Neuronal stem cell (in vitro differentiated cells): Measurements from ENCODE around the gene MAGI1.

Experiments used
- DNase-seq: peaks from one replicate; pipeline ENCODE4 v3.0.0-alpha.2; 2013; ENCODE audit warnings: low spot score
- H2AFZ ChIP-seq: one replicate; pipeline ENCODE4 v1.6.1; 2013; ENCODE audit warnings: mild to moderate bottlenecking, low read length, inconsistent platforms
- H2AK5ac ChIP-seq: 2 replicates; pipeline ENCODE4 v1.6.1; 2013; ENCODE audit warnings: low read depth, mild to moderate bottlenecking, inconsistent platforms, low read length, moderate library complexity, mixed read lengths
- H2BK120ac ChIP-seq: 2 replicates; pipeline ENCODE4 v1.6.1; 2013; ENCODE audit warnings: low read depth, mild to moderate bottlenecking, inconsistent platforms, low read length, moderate library complexity, mixed read lengths
- H2BK12ac ChIP-seq: one replicate; pipeline ENCODE4 v1.6.1; 2013; ENCODE audit warnings: low read length, inconsistent platforms
- H2BK15ac ChIP-seq: 2 replicates; pipeline ENCODE4 v1.6.1; 2013; ENCODE audit warnings: mild to moderate bottlenecking, low read length, inconsistent platforms, mixed read lengths
- H2BK5ac ChIP-seq: one replicate; pipeline ENCODE4 v1.6.1; 2013; ENCODE audit warnings: inconsistent platforms, mild to moderate bottlenecking, low read length, moderate library complexity
- H3K14ac ChIP-seq: one replicate; pipeline ENCODE4 v1.6.1; 2013; ENCODE audit warnings: low read length, inconsistent platforms
- H3K18ac ChIP-seq: 2 replicates; pipeline ENCODE4 v1.6.1; 2013; ENCODE audit warnings: low read length, inconsistent platforms
- H3K23ac ChIP-seq: 2 replicates; pipeline ENCODE4 v1.6.1; 2013; ENCODE audit warnings: low read depth, mild to moderate bottlenecking, mixed read lengths, low read length, inconsistent platforms; ENCODE audit not compliant: poor library complexity
- H3K27ac ChIP-seq: replicated peaks from 3 replicates; pipeline ENCODE4 v1.5.1; 2013; ENCODE audit warnings: low read length, inconsistent platforms
- H3K27me3 ChIP-seq, 3 experiments: 2 replicates each; pipeline ENCODE4 v1.6.1; 2013; ENCODE audit warnings: low read length in 3 of 3, mild to moderate bottlenecking in 2 of 3, inconsistent platforms in 1 of 3, low read depth in 1 of 3, mixed read lengths in 1 of 3, moderate library complexity in 1 of 3; ENCODE audit not compliant: control insufficient read depth in 3 of 3, insufficient read depth in 3 of 3
- H3K36me3 ChIP-seq, 2 donors: replicated peaks in 1 of 2; 2 replicates each; pipeline ENCODE4 v1.6.1; 2013; ENCODE audit warnings: low read length in 2 of 2; ENCODE audit not compliant: control insufficient read depth in 2 of 2, insufficient read depth in 2 of 2
- H3K4ac ChIP-seq: 2 replicates; pipeline ENCODE4 v1.6.1; 2013; ENCODE audit warnings: inconsistent platforms, mild to moderate bottlenecking, low read length, moderate library complexity
- H3K4me1 ChIP-seq, 2 donors: 1 replicate in 1 of 2; 2 replicates in 1 of 2; pipeline ENCODE4 v1.6.1; 2013; ENCODE audit warnings: low read length in 2 of 2, low read depth in 1 of 2; ENCODE audit not compliant: control insufficient read depth in 2 of 2, insufficient read depth in 1 of 2
- H3K4me2 ChIP-seq: one replicate; pipeline ENCODE4 v1.6.1; 2013; ENCODE audit warnings: mild to moderate bottlenecking, low read length, inconsistent platforms; ENCODE audit not compliant: insufficient read depth, poor library complexity, severe bottlenecking
- H3K4me3 ChIP-seq, 2 donors: 2 replicates each; pipeline ENCODE4 v1.5.1; 2013; ENCODE audit warnings: low read length in 2 of 2, mild to moderate bottlenecking in 2 of 2, inconsistent platforms in 1 of 2, moderate library complexity in 1 of 2
- H3K79me1 ChIP-seq: one replicate; pipeline ENCODE4 v1.6.1; 2013; ENCODE audit warnings: low read depth, mild to moderate bottlenecking, inconsistent platforms, low read length, moderate library complexity
- H3K9ac ChIP-seq: one replicate; pipeline ENCODE4 v1.6.1; 2013; ENCODE audit warnings: mild to moderate bottlenecking, low read depth, low read length, inconsistent platforms; ENCODE audit not compliant: poor library complexity
- H3K9me3 ChIP-seq, 2 donors: replicated peaks in 1 of 2; 2 replicates each; pipeline versions ENCODE3 to v1.6.1; 2013; ENCODE audit warnings: low read length in 2 of 2, mild to moderate bottlenecking in 2 of 2, inconsistent platforms in 1 of 2, low read depth in 1 of 2, mixed read lengths in 1 of 2, moderate library complexity in 1 of 2; ENCODE audit not compliant: control insufficient read depth in 2 of 2, insufficient read depth in 1 of 2
- H4K8ac ChIP-seq: one replicate; pipeline ENCODE4 v1.6.1; 2013; ENCODE audit warnings: low read depth, mild to moderate bottlenecking, inconsistent platforms, low read length, moderate library complexity
- H4K91ac ChIP-seq: one replicate; pipeline ENCODE4 v1.6.1; 2013; ENCODE audit warnings: low read length, low read depth, mild to moderate bottlenecking, inconsistent platforms; ENCODE audit not compliant: poor library complexity
- WGBS, 2 donors: extraction: QIAGEN DNeasy Blood & Tissue Kit; methylation state at CpG; one replicate each; pipeline ENCODE4 v1.1.7; 2013; ENCODE audit warnings: missing lambda C conversion rate in 2 of 2, mixed read lengths in 1 of 2; ENCODE audit not compliant: insufficient read length in 2 of 2, insufficient replicate concordance in 1 of 2; ENCODE audit errors: extremely low coverage in 2 of 2; 5-methylcytosine and 5-hydroxymethylcytosine counted together

Gene MAGI1

GRCh38 chr3:65593780-65594752 is 444.7 kb downstream of the MAGI1 start:
- H3K4me1 ChIP-seq = peaks cover 15 to 40% of the 10 kb centered on the region in 2 donors
- H2BK5ac ChIP-seq = no peak overlapping the region
- DNase-seq = no peak
- no peak overlapping the region for H4K91ac ChIP-seq
- H2BK15ac ChIP-seq = no peak overlapping the region
- no peaks in the 10 kb centered on the region for H3K27me3 ChIP-seq
- WGBS, 2 donors = no CpG with 5 or more reads among the region's 4 CpGs
- H3K27ac ChIP-seq = no peak overlapping the region
- no peaks in the 10 kb centered on the region for H3K9me3 ChIP-seq
- H3K9ac ChIP-seq = no peak overlapping the region
- no peak overlapping the region for H3K14ac ChIP-seq
- H3K36me3 ChIP-seq = no peaks in the 10 kb centered on the region
- H4K8ac ChIP-seq = no peak overlapping the region
- H3K4me2 ChIP-seq = no peak overlapping the region
- H3K23ac ChIP-seq = no peak overlapping the region
- no peak overlapping the region for H3K4ac ChIP-seq
- peak overlapping the region in 1 of 2 donors; percentile 57 for H3K4me3 ChIP-seq
- no peak overlapping the region for H2BK120ac ChIP-seq
- no peak overlapping the region for H2AK5ac ChIP-seq
- no peak overlapping the region for H2BK12ac ChIP-seq
- peaks cover 2% of the 10 kb centered on the region for H3K79me1 ChIP-seq
- no peak overlapping the region for H2AFZ ChIP-seq
- H3K18ac ChIP-seq = no peak overlapping the region

- Histone ChIP-seq H4K8ac (no peak overlapping the region), H3K14ac (no peak overlapping the region), H3K4me2 (no peak overlapping the region), H3K36me3 (no peaks in the 10 kb centered on the region), H3K9ac (no peak overlapping the region), H2AFZ (no peak overlapping the region), H2BK120ac (no peak overlapping the region), H4K91ac (no peak overlapping the region), H3K79me1 (peaks cover 2% of the 10 kb centered on the region), H2BK15ac (no peak overlapping the region), H3K4me3 (no peak overlapping the region), H3K4ac (no peak overlapping the region), H3K9me3 (no peaks in the 10 kb centered on the region), H3K18ac (no peak overlapping the region), H3K27me3 (no peaks in the 10 kb centered on the region), H2AK5ac (no peak overlapping the region), H3K4me1 (peaks cover 12 to 32% of the 10 kb centered on the region in 2 donors), H3K27ac (no peak overlapping the region), H2BK12ac (no peak overlapping the region), H2BK5ac (no peak overlapping the region), H3K23ac (no peak overlapping the region)
- DNase-seq = no peak
- no CpG with 5 or more reads among the region's 3 CpGs for WGBS, 2 donors
Measured at GRCh38 chr3:65591313-65591712, 447.4 kb downstream of the MAGI1 start.

DNA sequence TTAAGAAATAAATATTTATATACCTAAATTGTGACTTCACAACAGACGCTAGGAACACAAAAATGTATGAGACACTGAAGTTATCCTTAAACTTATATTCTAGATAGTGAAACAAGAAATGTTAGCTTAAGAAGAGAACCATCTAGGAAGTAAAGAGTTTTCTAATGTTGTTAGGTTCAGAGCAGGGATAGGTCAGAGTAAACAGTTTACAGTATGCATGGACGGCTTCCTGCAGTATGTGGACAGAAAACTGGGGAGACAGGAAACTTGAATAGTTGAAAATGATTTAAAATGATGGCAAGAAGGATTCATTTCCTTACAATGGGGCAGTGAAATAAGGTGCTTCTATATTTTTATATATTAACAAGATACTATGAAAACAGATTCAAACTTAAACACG is 449.8 kb downstream of the MAGI1 start:
- no peak overlapping the region for H3K4me3 ChIP-seq
- DNase-seq = no peak
- H2AK5ac ChIP-seq = no peak overlapping the region
- H3K23ac ChIP-seq = no peak overlapping the region
- no peaks in the 10 kb centered on the region for H3K27me3 ChIP-seq
- no peak overlapping the region for H4K91ac ChIP-seq
- WGBS, 2 donors = no CpG with 5 or more reads among the region's 3 CpGs
- H2AFZ ChIP-seq = no peak overlapping the region
- no peak overlapping the region for H3K4ac ChIP-seq
- H3K9me3 ChIP-seq = no peaks in the 10 kb centered on the region
- no peak overlapping the region for H3K18ac ChIP-seq
- no peak overlapping the region for H3K4me2 ChIP-seq
- H2BK120ac ChIP-seq = no peak overlapping the region
- H2BK5ac ChIP-seq = no peak overlapping the region
- no peak overlapping the region for H3K9ac ChIP-seq
- H3K36me3 ChIP-seq = no peaks in the 10 kb centered on the region
- H3K4me1 ChIP-seq = peaks cover 6 to 17% of the 10 kb centered on the region in 2 donors
- no peak overlapping the region for H3K27ac ChIP-seq
- no peak overlapping the region for H2BK15ac ChIP-seq
- no peak overlapping the region for H2BK12ac ChIP-seq
- no peak overlapping the region for H3K14ac ChIP-seq
- peaks cover 2% of the 10 kb centered on the region for H3K79me1 ChIP-seq
- no peak overlapping the region for H4K8ac ChIP-seq

- H3K79me1 ChIP-seq = peaks cover 2% of the 10 kb centered on the region
- H3K9me3 ChIP-seq = no peaks in the 10 kb centered on the region
- H4K91ac ChIP-seq = no peak overlapping the region
- H3K4me2 ChIP-seq = no peak overlapping the region
- H3K4ac ChIP-seq = no peak overlapping the region
- H2BK5ac ChIP-seq = no peak overlapping the region
- no peak overlapping the region for H3K14ac ChIP-seq
- H2BK12ac ChIP-seq = no peak overlapping the region
- no peaks in the 10 kb centered on the region for H3K27me3 ChIP-seq
- no peak overlapping the region for H4K8ac ChIP-seq
- no peak overlapping the region for H2BK15ac ChIP-seq
- no peaks in the 10 kb centered on the region for H3K36me3 ChIP-seq
- peaks cover 5 to 8% of the 10 kb centered on the region in 2 donors for H3K4me1 ChIP-seq
- no peak overlapping the region for H3K27ac ChIP-seq
- H3K9ac ChIP-seq = no peak overlapping the region
- no CpG with 5 or more reads among the region's 12 CpGs for WGBS, 2 donors
- no peak overlapping the region for H3K4me3 ChIP-seq
- no peak overlapping the region for H2AFZ ChIP-seq
- no peak overlapping the region for H2BK120ac ChIP-seq
- H3K18ac ChIP-seq = no peak overlapping the region
- H3K23ac ChIP-seq = no peak overlapping the region
- no peak overlapping the region for H2AK5ac ChIP-seq
- DNase-seq = no peak
Measured at GRCh38 chr3:65587650-65588439, 450.9 kb downstream of the MAGI1 start.
